Measurements from ENCODE around the gene KCNJ9. TPM values are rescaled to one million over a fixed set of nuclear protein-coding genes. Genes with fewer than 3 reads are reported as not detected.
A peak's percentile ranks its signal among the peaks of the same experiment; 100 is the strongest.

Gene KCNJ9
- total RNA-seq (not detected), polyA plus RNA-seq (not detected)
- long read RNA-seq, donor 1: 0 reads
- long read RNA-seq, donor 2: 0 reads
- long read RNA-seq, donor 3: 0 reads
- long read RNA-seq, donor 4: 0 reads
- long read RNA-seq, donor 5: 0 reads

- WGBS, 2 donors: 18 to 22% methylated on average over 14 of the region's 14 CpGs
- no peak for ATAC-seq (ENCODE audit: insufficient read depth, low FRiP score)
Observed at GRCh38 chr1:160081261-160081936, at the start of gene KCNJ9. KCNJ9 (plus strand) TSS chr1:160081538; CDS start chr1:160084031, 2,493 bp downstream.

GRCh38 chr1:160032165-160032820, 49.0 kb upstream of the KCNJ9 start:
- Histone ChIP-seq H3K4me3 (peak overlapping the region; percentile 67), H3K9me3 (ENCODE audit: control insufficient read depth in 4 of 4, insufficient read depth in 3 of 4, low read length in 3 of 4) (no peaks in the 10 kb centered on the region), H3K9ac (ENCODE audit: insufficient read depth in 1 of 2, low read length in 2 of 2) (peak overlapping the region; percentile 17 to 73), H3K27ac (ENCODE audit: low read depth in 1 of 2, low read length in 1 of 2) (peak overlapping the region; percentile 71 to 87), H3K27me3 (ENCODE audit: control insufficient read depth in 3 of 3, insufficient read depth in 3 of 3, low read length in 2 of 3) (peaks cover 0 to 4% (median 2%) of the 10 kb centered on the region in 3 donors), H3K36me3 (ENCODE audit: control insufficient read depth in 4 of 4, insufficient read depth in 4 of 4, low read length in 4 of 4) (peaks cover 0 to 3% (median 0%) of the 10 kb centered on the region in 4 donors), H3K4me1 (ENCODE audit: control insufficient read depth in 5 of 5, insufficient read depth in 5 of 5, low read length in 5 of 5) (peaks cover 2 to 21% (median 15%) of the 10 kb centered on the region in 5 donors)
- DNase-seq (no peak), ATAC-seq (ENCODE audit: insufficient read depth, low FRiP score) (peak; percentile 6)
- no peak for TF ChIP-seq CTCF (IDR thresholded peaks at IDR 0.05; ENCODE audit: control extremely low read depth, extremely low read depth)
- 2% methylated on average over 18 of the region's 18 CpGs for WGBS, 2 donors

More at GRCh38 chr1:160081261-160081936, at the start of gene KCNJ9:
- no peak within 1 kb of the TSS for H3K27ac ChIP-seq (ENCODE audit: low read depth in 1 of 2, low read length in 1 of 2)
- no peaks in the 10 kb centered on the region for H3K9me3 ChIP-seq (ENCODE audit: control insufficient read depth in 4 of 4, insufficient read depth in 3 of 4, low read length in 3 of 4)
- peaks cover 0 to 6% (median 0%) of the 10 kb centered on the region in 5 donors for H3K4me1 ChIP-seq (ENCODE audit: control insufficient read depth in 5 of 5, insufficient read depth in 5 of 5, low read length in 5 of 5)
- H3K36me3 ChIP-seq (ENCODE audit: control insufficient read depth in 4 of 4, insufficient read depth in 4 of 4, low read length in 4 of 4): no peaks in the 10 kb centered on the region
- no peak for DNase-seq
- TF ChIP-seq CTCF (IDR thresholded peaks at IDR 0.05; ENCODE audit: control extremely low read depth, extremely low read depth): no peak
- H3K4me3 ChIP-seq: no peak within 1 kb of the TSS
- H3K27me3 ChIP-seq (ENCODE audit: control insufficient read depth in 3 of 3, insufficient read depth in 3 of 3, low read length in 2 of 3): peaks cover 0 to 68% (median 43%) of the 10 kb centered on the region in 3 donors
- H3K9ac ChIP-seq (ENCODE audit: insufficient read depth in 1 of 2, low read length in 2 of 2): no peak within 1 kb of the TSS

GRCh38 chr1:160040476-160040875, 40.9 kb upstream of the KCNJ9 start:
- H3K27ac ChIP-seq (ENCODE audit: low read depth in 1 of 2, low read length in 1 of 2): no peak overlapping the region
- ATAC-seq (ENCODE audit: insufficient read depth, low FRiP score): no peak
- no peak for DNase-seq
- H3K9ac ChIP-seq (ENCODE audit: insufficient read depth in 1 of 2, low read length in 2 of 2): no peak overlapping the region
- no peaks in the 10 kb centered on the region for H3K9me3 ChIP-seq (ENCODE audit: control insufficient read depth in 4 of 4, insufficient read depth in 3 of 4, low read length in 3 of 4)
- no peaks in the 10 kb centered on the region for H3K36me3 ChIP-seq (ENCODE audit: control insufficient read depth in 4 of 4, insufficient read depth in 4 of 4, low read length in 4 of 4)
- TF ChIP-seq CTCF (IDR thresholded peaks at IDR 0.05; ENCODE audit: control extremely low read depth, extremely low read depth): no peak
- peaks cover 0 to 4% (median 0%) of the 10 kb centered on the region in 3 donors for H3K27me3 ChIP-seq (ENCODE audit: control insufficient read depth in 3 of 3, insufficient read depth in 3 of 3, low read length in 2 of 3)
- no peak overlapping the region for H3K4me3 ChIP-seq
- WGBS, 2 donors: 93 to 95% methylated on average over 1 of the region's 1 CpG
- peaks cover 0 to 10% (median 0%) of the 10 kb centered on the region in 5 donors for H3K4me1 ChIP-seq (ENCODE audit: control insufficient read depth in 5 of 5, insufficient read depth in 5 of 5, low read length in 5 of 5)
